Erythroblast (primary cell): ENCODE measurements around the gene C15orf39.

Source experiments
- GATA1 ChIP-seq: IDR thresholded peaks from 2 replicates; pipeline ENCODE4 v1.6.1; 2011; ENCODE audit warnings: low read depth, mild to moderate bottlenecking, control low read depth, low read length, moderate library complexity
- POLR2A ChIP-seq: IDR thresholded peaks from 2 replicates; pipeline ENCODE4 v1.6.1; 2011; ENCODE audit warnings: mild to moderate bottlenecking, low read length

DNA sequence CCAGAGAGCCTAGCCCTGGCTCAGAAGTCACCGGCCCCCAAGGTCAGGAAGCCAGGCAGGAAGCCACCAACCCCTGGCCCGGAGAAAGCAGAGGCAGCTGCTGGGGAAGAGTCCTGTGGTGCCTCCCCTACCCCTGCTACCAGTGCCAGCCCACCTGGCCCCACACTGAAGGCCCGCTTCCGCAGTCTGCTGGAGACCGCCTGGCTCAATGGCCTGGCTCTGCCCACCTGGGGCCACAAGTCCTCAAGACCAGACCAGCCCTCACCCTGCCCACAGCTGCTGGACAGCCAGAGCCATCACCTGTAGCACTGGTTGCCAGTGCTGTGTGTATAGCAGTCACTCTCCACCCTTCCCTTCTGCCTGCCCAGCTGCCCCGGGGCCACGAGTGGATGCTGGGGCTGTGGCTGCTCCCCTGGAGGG, 9.1 kb downstream of the C15orf39 start:
- TF ChIP-seq POLR2A (no peak), GATA1 (no peak)
